MCF 10A (cell line): ENCODE data around the gene HNRNPA1L2. TPM values are rescaled to one million over a fixed set of nuclear protein-coding genes. Genes with fewer than 3 reads are reported as not detected.

Experiments
- BruUV-seq: library from RNA; stranded (reverse); fragments of 400-500 nt; replicated peaks from 2 replicates; lab custom pipeline; 2021; lab: Mats Ljungman, UMichigan
- CTCF ChIA-PET: fragments of 300-600 bp; sonication (Branson Sonifier 250); formaldehyde crosslinking; extraction: SDS; loops from one replicate; lab custom pipeline; 2021; ENCODE audit warnings: antibody characterized with exemption, inconsistent platforms; lab: Yijun Ruan, JAX
- POLR2A ChIA-PET: fragments of 300-600, 350-650 bp; sonication (Branson Sonifier 250); formaldehyde crosslinking; extraction: SDS; loops from one replicate; lab custom pipeline; 2020; ENCODE audit warnings: antibody characterized with exemption, inconsistent platforms; lab: Yijun Ruan, JAX
- DNase-seq: peaks from one replicate; pipeline ENCODE4 v3.0.0-alpha.2; 2018; ENCODE audit not compliant: unreplicated experiment
- H3K27ac Mint-ChIP-seq: one replicate; pipeline ENCODE4 v1.8.0; 2022; ENCODE audit warnings: mild to moderate bottlenecking, low read depth, mixed read lengths; ENCODE audit not compliant: unreplicated experiment
- H3K27me3 Mint-ChIP-seq: one replicate; pipeline ENCODE4 v1.8.0; 2022; ENCODE audit warnings: mixed read lengths; ENCODE audit not compliant: insufficient read depth, unreplicated experiment
- H3K36me3 Mint-ChIP-seq: one replicate; pipeline ENCODE4 v1.8.0; 2022; ENCODE audit warnings: mild to moderate bottlenecking, moderate library complexity, mixed read lengths; ENCODE audit not compliant: insufficient read depth, unreplicated experiment
- H3K4me1 Mint-ChIP-seq: one replicate; pipeline ENCODE4 v1.8.0; 2022; ENCODE audit warnings: mixed read lengths; ENCODE audit not compliant: insufficient read depth, unreplicated experiment
- H3K4me3 Mint-ChIP-seq: one replicate; pipeline ENCODE4 v1.8.0; 2022; ENCODE audit warnings: mild to moderate bottlenecking, moderate library complexity, mixed read lengths; ENCODE audit not compliant: unreplicated experiment
- H3K9me3 Mint-ChIP-seq: one replicate; pipeline ENCODE4 v1.8.0; 2022; ENCODE audit warnings: mixed read lengths; ENCODE audit not compliant: unreplicated experiment
- intact Hi-C: fragments of 100-400 bp; cut with micrococcal nuclease; formaldehyde crosslinking; loops from 2 replicates; pipeline ENCODE4 v1.14.1; 2022
- total RNA-seq: library from RNA; stranded (reverse); gene quantifications from 2 replicates; pipeline ENCODE4 v1.2.3, GENCODE V29; 2022
- TF ChIP-seq, protein P1 (sequence below): fragments of 200-600 bp; IDR thresholded peaks from one replicate; pipeline ENCODE4 v1.8.0; 2022; ENCODE audit warnings: antibody characterized with exemption, mild to moderate bottlenecking; ENCODE audit not compliant: unreplicated experiment

HNRNPA1L2 gene
- total RNA-seq, 1 experiment from 2014 or later = 11.5 TPM

DNA sequence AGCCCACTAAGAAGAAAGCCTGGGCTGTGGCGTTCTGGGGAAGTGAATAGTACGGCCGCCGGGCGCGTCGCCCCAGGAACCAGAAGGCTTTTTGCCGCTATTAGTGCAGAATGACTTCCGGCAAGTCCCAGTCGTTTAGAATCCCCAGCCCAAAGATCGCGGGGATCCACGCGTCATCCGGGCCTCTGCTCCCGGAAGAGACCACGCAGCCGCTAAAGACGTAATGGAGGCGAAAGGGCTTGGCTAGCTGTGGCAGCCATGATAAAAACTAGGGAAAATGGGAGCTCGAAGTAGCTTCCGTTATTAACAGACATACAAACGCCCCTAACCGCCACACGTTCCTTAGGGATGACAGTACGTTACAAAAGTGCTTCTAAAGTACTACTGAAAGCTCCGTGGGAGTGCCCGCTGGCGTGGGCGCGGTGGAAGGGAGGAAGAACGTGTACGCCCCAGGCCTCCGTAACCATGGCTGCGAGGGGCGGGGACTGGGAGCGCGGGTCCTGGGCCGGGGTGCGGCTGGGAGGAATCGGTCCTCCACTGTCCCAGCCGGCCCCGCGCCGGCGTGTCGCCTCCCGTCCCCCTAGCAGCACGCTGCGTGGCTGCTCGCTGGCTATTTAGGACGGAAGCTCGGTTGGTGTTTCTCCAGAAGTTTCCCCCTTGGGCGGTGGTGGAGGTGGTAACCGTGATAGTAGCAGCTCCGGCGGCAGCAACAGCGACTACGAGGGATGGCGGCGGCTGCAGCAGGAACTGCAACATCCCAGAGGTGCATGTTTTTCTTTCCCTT lies 10.2 kb downstream of the HNRNPA1L2 start, which contains the start of gene SUGT1:
SUGT1 (plus strand) TSS at position 641 of the 784 bp plus-strand sequence; CDS start at position 726, 85 bp downstream.
- TF ChIP-seq, protein P1, sequence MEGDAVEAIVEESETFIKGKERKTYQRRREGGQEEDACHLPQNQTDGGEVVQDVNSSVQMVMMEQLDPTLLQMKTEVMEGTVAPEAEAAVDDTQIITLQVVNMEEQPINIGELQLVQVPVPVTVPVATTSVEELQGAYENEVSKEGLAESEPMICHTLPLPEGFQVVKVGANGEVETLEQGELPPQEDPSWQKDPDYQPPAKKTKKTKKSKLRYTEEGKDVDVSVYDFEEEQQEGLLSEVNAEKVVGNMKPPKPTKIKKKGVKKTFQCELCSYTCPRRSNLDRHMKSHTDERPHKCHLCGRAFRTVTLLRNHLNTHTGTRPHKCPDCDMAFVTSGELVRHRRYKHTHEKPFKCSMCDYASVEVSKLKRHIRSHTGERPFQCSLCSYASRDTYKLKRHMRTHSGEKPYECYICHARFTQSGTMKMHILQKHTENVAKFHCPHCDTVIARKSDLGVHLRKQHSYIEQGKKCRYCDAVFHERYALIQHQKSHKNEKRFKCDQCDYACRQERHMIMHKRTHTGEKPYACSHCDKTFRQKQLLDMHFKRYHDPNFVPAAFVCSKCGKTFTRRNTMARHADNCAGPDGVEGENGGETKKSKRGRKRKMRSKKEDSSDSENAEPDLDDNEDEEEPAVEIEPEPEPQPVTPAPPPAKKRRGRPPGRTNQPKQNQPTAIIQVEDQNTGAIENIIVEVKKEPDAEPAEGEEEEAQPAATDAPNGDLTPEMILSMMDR = peak; percentile 36
- no peak within 1 kb of the TSS for H3K4me3 Mint-ChIP-seq
- CTCF ChIA-PET = interaction anchor here (0.5 to 3.8 kb wide), 16 partner anchors 10 to 316 kb away, joined by 3 to 21 read pairs (median 4); partner anchors contain the start of gene VPS36
- H3K4me1 Mint-ChIP-seq = no peaks in the 10 kb centered on the region
- POLR2A ChIA-PET = interaction anchor here (0.5 to 4.2 kb wide), 31 partner anchors 11 to 539 kb away, joined by 3 to 109 read pairs (median 4); partner anchors contain the start of gene VPS36
- H3K36me3 Mint-ChIP-seq = peaks cover 26% of the 10 kb centered on the region
- no TSS peak for BruUV-seq
- no peaks in the 10 kb centered on the region for H3K27me3 Mint-ChIP-seq
- intact Hi-C loops = loop anchor here (1.0 to 2.0 kb wide), 3 partner anchors 35 to 202 kb away; partner anchors contain the start of gene VPS36
- DNase-seq = peak; percentile 98
- no peak within 1 kb of the TSS for H3K27ac Mint-ChIP-seq
- H3K9me3 Mint-ChIP-seq = no peaks in the 10 kb centered on the region

DNA sequence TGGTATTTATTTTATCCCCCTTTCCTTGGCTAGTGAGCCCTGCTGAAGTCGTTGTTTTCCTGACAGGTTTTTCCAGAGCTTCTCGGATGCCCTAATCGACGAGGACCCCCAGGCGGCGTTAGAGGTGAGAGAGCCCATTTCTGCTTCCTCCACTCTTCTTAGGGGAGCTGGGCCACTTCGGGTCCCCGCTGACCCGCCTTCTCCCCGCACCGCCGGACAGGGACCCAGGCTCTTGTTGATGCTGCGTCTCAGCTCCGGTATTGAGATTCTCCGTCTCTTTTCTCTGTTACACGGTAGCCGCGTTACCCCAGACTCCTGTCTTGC lies 10.7 kb downstream of the HNRNPA1L2 start:
- CTCF ChIA-PET = interaction anchor here (0.5 to 3.8 kb wide), 17 partner anchors 9 to 1132 kb away, joined by 3 to 21 read pairs (median 4); no protein-coding TSS in a partner anchor
- POLR2A ChIA-PET = interaction anchor here (0.5 to 4.2 kb wide), 28 partner anchors 11 to 640 kb away, joined by 3 to 109 read pairs (median 5); partner anchors contain the start of gene VPS36
- Mint-ChIP-seq H3K4me1 (no peaks in the 10 kb centered on the region), H3K4me3 (no peak overlapping the region), H3K27me3 (no peaks in the 10 kb centered on the region), H3K36me3 (peaks cover 27% of the 10 kb centered on the region), H3K27ac (no peak overlapping the region), H3K9me3 (no peaks in the 10 kb centered on the region)
- intact Hi-C loops = loop anchor here (1.0 to 2.0 kb wide), 3 partner anchors 36 to 202 kb away; partner anchors contain the start of gene VPS36
- DNase-seq = no peak
- TF ChIP-seq, protein P1 = peak; percentile 3
- TSS peak; percentile 65 for BruUV-seq

DNA sequence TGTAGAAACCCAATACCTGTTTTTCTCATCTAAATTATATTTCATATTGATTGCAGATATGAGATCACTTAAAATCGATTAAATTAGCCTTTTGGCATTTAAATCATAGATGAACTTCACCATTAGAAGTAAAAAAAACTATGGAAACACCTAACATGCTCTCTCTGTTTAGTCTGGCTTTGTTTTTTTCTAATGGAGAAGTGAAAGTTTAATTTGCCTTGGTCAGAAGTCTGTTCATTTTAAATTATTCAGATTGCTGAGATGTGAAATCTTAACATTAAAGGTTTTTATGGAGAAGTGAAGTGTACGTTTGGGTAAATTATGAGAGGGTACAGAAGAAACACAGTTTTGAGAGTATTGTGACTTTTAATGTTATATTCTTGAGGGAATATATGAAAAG lies 17.1 kb downstream of the HNRNPA1L2 start:
- no peaks in the 10 kb centered on the region for H3K4me1 Mint-ChIP-seq
- H3K27me3 Mint-ChIP-seq = no peaks in the 10 kb centered on the region
- TF ChIP-seq, protein P1 = no peak
- H3K27ac Mint-ChIP-seq = no peak overlapping the region
- no TSS peak for BruUV-seq
- no peak overlapping the region for H3K4me3 Mint-ChIP-seq
- H3K36me3 Mint-ChIP-seq = peaks cover 64% of the 10 kb centered on the region
- ChIA-PET POLR2A (no interaction called here), CTCF (interaction anchor here (2.8 kb wide), 1 partner anchor 150 kb away, joined by 13 read pairs; no protein-coding TSS in a partner anchor)
- intact Hi-C loops = no loop called here
- no peaks in the 10 kb centered on the region for H3K9me3 Mint-ChIP-seq
- DNase-seq = no peak

DNA sequence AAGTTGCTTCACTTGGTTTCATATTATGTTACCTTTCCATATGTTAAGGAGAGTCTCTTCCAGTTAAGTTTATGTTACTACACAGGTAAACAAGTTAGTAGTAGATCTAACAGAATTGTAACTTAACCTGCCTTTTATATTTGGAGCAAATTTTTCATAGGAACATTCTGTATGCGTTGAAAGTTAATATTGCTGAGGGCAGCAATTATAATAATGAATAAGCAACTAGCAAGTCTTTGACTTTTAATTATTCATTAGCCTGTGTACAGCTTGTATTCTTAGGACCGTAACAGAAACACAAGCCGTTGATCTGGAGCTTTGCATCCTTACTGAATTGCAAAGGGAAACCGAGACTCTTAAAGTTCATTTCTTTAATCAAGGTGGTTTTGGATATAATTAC lies 22.0 kb downstream of the HNRNPA1L2 start:
- ChIA-PET POLR2A (interaction anchor here (0.8 to 4.6 kb wide), 3 partner anchors 11 to 528 kb away, joined by 3 to 35 read pairs (median 3); partner anchors contain the start of gene SUGT1), CTCF (interaction anchor here (0.7 to 5.0 kb wide), 8 partner anchors 12 to 313 kb away, joined by 3 to 46 read pairs (median 10); partner anchors contain the start of gene SUGT1)
- Mint-ChIP-seq H3K36me3 (peaks cover 92% of the 10 kb centered on the region), H3K9me3 (no peaks in the 10 kb centered on the region), H3K4me1 (peaks cover 6% of the 10 kb centered on the region), H3K4me3 (no peak overlapping the region), H3K27me3 (no peaks in the 10 kb centered on the region), H3K27ac (no peak overlapping the region)
- TF ChIP-seq, protein P1 = no peak
- DNase-seq = no peak
- intact Hi-C loops = loop anchor here (2.0 kb wide), 1 partner anchor 525 kb away; no protein-coding TSS in a partner anchor
- no TSS peak for BruUV-seq
